RWPE2 (cell line): ENCODE results near the gene TFCP2.

Source experiments
- ATAC-seq: fragments of 200-7000 bp; cut with Tn5 transposase; 3 replicates; pipeline ENCODE4 v1.9.1; 2021; ENCODE audit warnings: low read depth
- DNase-seq: peaks from one replicate; pipeline ENCODE4 v3.0.0-alpha.2; 2020; ENCODE audit warnings: low spot score
- H3K27ac ChIP-seq: fragments of 450-650 bp; 2 replicates; pipeline ENCODE4 v1.5.1; 2017; ENCODE audit warnings: mild to moderate bottlenecking; ENCODE audit not compliant: poor library complexity, severe bottlenecking
- H3K27me3 ChIP-seq: fragments of 250-450 bp; sonication (Bioruptor Pico); 2 replicates; pipeline ENCODE4 v1.5.1; 2021; ENCODE audit warnings: mild to moderate bottlenecking, moderate library complexity; ENCODE audit not compliant: insufficient read depth, poor library complexity, severe bottlenecking
- H3K36me3 ChIP-seq: fragments of 250-450 bp; sonication (Bioruptor Pico); 2 replicates; pipeline ENCODE4 v1.5.1; 2020; ENCODE audit warnings: low read depth, mild to moderate bottlenecking, moderate library complexity
- H3K4me1 ChIP-seq: fragments of 250-450 bp; sonication (Bioruptor Pico); 2 replicates; pipeline ENCODE4 v1.5.1; 2021; ENCODE audit warnings: mild to moderate bottlenecking, moderate library complexity; ENCODE audit not compliant: insufficient read depth, poor library complexity, severe bottlenecking
- H3K4me3 ChIP-seq: fragments of 250-450 bp; sonication (Bioruptor Pico); 2 replicates; pipeline ENCODE4 v1.5.1; 2021; ENCODE audit warnings: mild to moderate bottlenecking, moderate library complexity; ENCODE audit not compliant: severe bottlenecking
- H3K9me3 ChIP-seq: fragments of 250-450 bp; sonication (Bioruptor Pico); 2 replicates; pipeline ENCODE4 v1.5.1; 2021; ENCODE audit warnings: mild to moderate bottlenecking, moderate library complexity; ENCODE audit not compliant: severe bottlenecking
- CTCF ChIP-seq: fragments of 450-650 bp; IDR thresholded peaks from one replicate; pipeline ENCODE4 v1.5.1; 2017; ENCODE audit warnings: mild to moderate bottlenecking, moderate library complexity; ENCODE audit not compliant: poor library complexity, severe bottlenecking

The TFCP2 gene

DNA sequence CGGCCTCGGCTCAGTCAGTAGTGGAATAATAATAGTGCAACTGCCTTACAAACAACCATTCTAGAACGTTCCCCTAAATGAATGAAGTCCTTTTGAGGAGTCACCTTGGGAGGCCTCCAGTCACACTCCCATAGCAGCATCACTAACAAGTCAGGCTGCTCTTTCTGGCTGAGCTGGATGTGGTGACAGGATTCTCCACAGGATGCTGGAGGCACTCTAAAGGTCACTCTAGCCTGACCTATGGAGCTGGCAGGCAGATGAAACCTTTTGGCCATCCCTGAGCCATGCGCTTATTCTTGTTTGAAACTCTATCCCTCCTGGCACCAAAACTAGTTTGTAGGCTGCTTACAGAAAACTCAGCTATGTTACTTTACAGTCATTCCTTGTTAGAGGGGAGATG lies 17.9 kb upstream of the TFCP2 start:
- no peaks in the 10 kb centered on the region for H3K4me1 ChIP-seq
- no peak overlapping the region for H3K4me3 ChIP-seq
- no peaks in the 10 kb centered on the region for H3K27me3 ChIP-seq
- ATAC-seq (no peak), DNase-seq (no peak)
- no peak for TF ChIP-seq CTCF
- no peak overlapping the region for H3K27ac ChIP-seq
- no peaks in the 10 kb centered on the region for H3K36me3 ChIP-seq
- H3K9me3 ChIP-seq, result no peaks in the 10 kb centered on the region

- no peaks in the 10 kb centered on the region for H3K36me3 ChIP-seq
- DNase-seq (no peak), ATAC-seq (no peak)
- no peaks in the 10 kb centered on the region for H3K9me3 ChIP-seq
- no peak overlapping the region for H3K4me3 ChIP-seq
- no peak for TF ChIP-seq CTCF
- H3K27ac ChIP-seq, result no peak overlapping the region
- H3K27me3 ChIP-seq, result no peaks in the 10 kb centered on the region
- no peaks in the 10 kb centered on the region for H3K4me1 ChIP-seq
Observed at GRCh38 chr12:51189790-51190355, 16.9 kb upstream of the TFCP2 start.

DNA sequence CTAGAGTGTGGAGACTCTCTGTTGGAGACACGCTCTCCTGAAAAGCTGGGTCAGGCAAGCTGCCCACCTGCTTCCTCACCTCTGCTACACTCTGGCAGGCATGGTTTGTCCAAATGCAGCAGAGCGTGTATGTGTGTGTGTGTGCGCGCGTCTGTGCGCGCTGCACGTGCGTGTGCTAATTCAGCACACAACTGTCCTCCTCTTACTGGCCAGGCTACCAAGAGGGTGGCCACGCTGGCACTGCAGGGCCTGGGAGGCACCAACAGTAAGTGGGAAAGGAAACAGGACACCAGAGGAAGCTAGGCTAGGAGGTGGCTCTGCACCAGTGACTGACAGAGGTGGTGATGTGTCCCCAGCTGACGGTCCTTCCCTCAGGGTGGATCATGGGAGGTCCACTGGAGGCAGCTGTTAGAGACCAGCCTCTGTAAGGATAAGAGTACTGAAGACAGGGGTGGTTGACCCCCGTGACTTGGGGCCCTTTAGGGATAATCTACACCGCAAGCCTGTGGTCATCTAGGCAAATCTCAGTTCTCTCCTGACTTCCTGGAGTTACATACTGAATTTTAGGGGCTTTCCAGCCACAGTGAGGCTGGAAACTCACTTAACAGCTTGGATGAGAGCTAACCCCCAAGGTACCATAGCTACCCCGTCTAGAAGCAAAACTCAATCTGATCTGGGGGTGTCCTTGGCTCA lies 15.6 kb upstream of the TFCP2 start:
- Histone ChIP-seq H3K36me3 (no peaks in the 10 kb centered on the region), H3K4me1 (no peaks in the 10 kb centered on the region), H3K4me3 (no peak overlapping the region), H3K27ac (no peak overlapping the region), H3K9me3 (no peaks in the 10 kb centered on the region), H3K27me3 (no peaks in the 10 kb centered on the region)
- TF ChIP-seq CTCF, result no peak
- DNase-seq, result no peak
- ATAC-seq, result no peak

DNA sequence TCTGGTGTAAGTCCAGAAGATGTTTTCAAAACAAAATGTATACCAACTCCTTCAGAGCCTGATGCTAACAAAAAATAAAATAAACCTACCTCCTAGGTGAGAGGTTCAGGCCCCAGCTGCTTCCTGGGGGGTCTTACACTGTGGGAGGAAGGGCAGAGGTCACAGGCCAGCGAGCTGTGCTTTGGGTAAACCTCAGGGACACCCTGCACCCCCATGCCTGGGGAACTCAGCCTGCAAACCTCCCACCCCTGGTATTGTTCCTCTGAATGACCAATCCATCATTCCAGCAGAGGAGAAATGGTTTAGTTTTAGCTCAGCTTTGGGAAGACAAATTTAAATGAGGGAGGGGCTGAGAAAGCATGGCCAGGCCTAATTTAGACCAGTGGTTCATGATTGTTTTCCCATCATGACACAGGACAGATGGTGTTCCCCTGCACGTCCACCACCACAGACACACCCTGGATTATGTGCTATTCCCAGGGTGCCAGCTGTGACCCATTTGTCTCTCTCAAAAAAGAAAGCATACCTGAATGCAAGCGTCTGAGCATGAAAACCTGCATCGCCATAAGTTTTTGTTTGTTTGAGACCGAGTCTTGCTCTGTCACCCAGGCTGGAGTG lies 14.5 kb upstream of the TFCP2 start:
- no peaks in the 10 kb centered on the region for H3K36me3 ChIP-seq
- no peak for TF ChIP-seq CTCF
- DNase-seq (no peak), ATAC-seq (no peak)
- H3K4me3 ChIP-seq, result no peak overlapping the region
- H3K4me1 ChIP-seq, result no peaks in the 10 kb centered on the region
- H3K9me3 ChIP-seq, result no peaks in the 10 kb centered on the region
- no peak overlapping the region for H3K27ac ChIP-seq
- no peaks in the 10 kb centered on the region for H3K27me3 ChIP-seq
